Activated T-cell treated with anti-CD3 and anti-CD28 coated beads, Interleukin-2, amount 50 U/mL, for 72 hours (primary cell): ENCODE data around the gene PKDCC. TPM values are rescaled to one million over a fixed set of nuclear protein-coding genes. Genes with fewer than 3 reads are reported as not detected.

Experiments used
- ATAC-seq, 2 donors: fragments of 150-1000 bp; cut with Tn5 transposase; replicated peaks in 1 of 2; 2 replicates each; pipeline ENCODE4 v1.10.0; 2021; ENCODE audit warnings: moderate library complexity in 2 of 2, mild to moderate bottlenecking in 1 of 2
- DNase-seq, 2 donors: peaks; one replicate each; pipeline ENCODE4 v3.0.0; 2021 to 2022; ENCODE audit warnings: mixed read lengths in 1 of 2
- H3K27ac Mint-ChIP-seq: one replicate; pipeline ENCODE4 v1.8.0; 2022; ENCODE audit warnings: mild to moderate bottlenecking, moderate library complexity, mixed read lengths
- H3K27me3 Mint-ChIP-seq: one replicate; pipeline ENCODE4 v1.8.0; 2022; ENCODE audit warnings: low read depth, mixed read lengths
- H3K36me3 Mint-ChIP-seq, 2 donors: one replicate each; pipeline ENCODE4 v1.8.0; 2022; ENCODE audit warnings: mixed read lengths in 2 of 2, mild to moderate bottlenecking in 1 of 2; ENCODE audit not compliant: insufficient read depth in 2 of 2
- H3K4me1 Mint-ChIP-seq: one replicate; pipeline ENCODE4 v1.8.0; 2022; ENCODE audit warnings: low read depth, mixed read lengths
- H3K4me3 Mint-ChIP-seq, 2 donors: one replicate each; pipeline ENCODE4 v1.8.0; 2022; ENCODE audit warnings: mild to moderate bottlenecking in 2 of 2, mixed read lengths in 2 of 2, moderate library complexity in 2 of 2
- H3K9me3 Mint-ChIP-seq, 2 donors: one replicate each; pipeline ENCODE4 v1.8.0; 2022; ENCODE audit warnings: mixed read lengths in 2 of 2
- total RNA-seq, 2 donors: library from RNA; stranded (reverse); gene quantifications; one replicate each; pipeline ENCODE4 v1.2.3, GENCODE V29; 2022

PKDCC gene
- total RNA-seq, 2 donors from 2014 or later = not detected

- Mint-ChIP-seq H3K27ac (no peak overlapping the region), H3K4me3 (no peak overlapping the region), H3K9me3 (no peaks in the 10 kb centered on the region), H3K4me1 (peaks cover 17% of the 10 kb centered on the region), H3K27me3 (no peaks in the 10 kb centered on the region), H3K36me3 (no peaks in the 10 kb centered on the region)
- ATAC-seq = no peak
- no peak for DNase-seq
Measured at GRCh38 chr2:42107249-42108042, 59.6 kb downstream of the PKDCC start.

Other genes starting within 250 kb of the PKDCC start
- 10 to 100 TPM; 79.2 to 82.2 TPM for gene EML4, start 121.3 kb downstream of the PKDCC start, total RNA-seq